Mucosa of descending colon (tissue), 3 donors: ENCODE results near the gene ZFP57. TPM values are rescaled to one million over a fixed set of nuclear protein-coding genes. Genes with fewer than 3 reads are reported as not detected.

Experiments used
- ATAC-seq: fragments of 200-7000 bp; cut with Tn5 transposase; one replicate; pipeline ENCODE4 v1.9.1; 2020; ENCODE audit warnings: mild to moderate bottlenecking, moderate library complexity
- DNase-seq, 3 donors: peaks; one replicate each; pipeline ENCODE4 v3.0.0-alpha.2; 2020
- H3K36me3 ChIP-seq: fragments of 200-600 bp; one replicate; pipeline ENCODE4 v1.8.0; 2021; ENCODE audit warnings: low read depth, mild to moderate bottlenecking
- H3K4me1 ChIP-seq: fragments of 200-600 bp; one replicate; pipeline ENCODE4 v1.8.0; 2021; ENCODE audit warnings: low read depth, mild to moderate bottlenecking
- H3K4me3 ChIP-seq: fragments of 200-600 bp; one replicate; pipeline ENCODE4 v1.8.0; 2021; ENCODE audit warnings: mild to moderate bottlenecking
- H3K9me3 ChIP-seq: fragments of 200-600 bp; one replicate; pipeline ENCODE4 v1.8.0; 2021; ENCODE audit warnings: mild to moderate bottlenecking
- intact Hi-C, 2 donors: fragments of 100-400 bp; cut with DNase I in 1 of 2; cut with micrococcal nuclease in 1 of 2; formaldehyde crosslinking; loops; one replicate each; pipeline versions ENCODE4 v1.11.0 to v1.11.1; 2022; cut with DNase I, micrococcal nuclease
- total RNA-seq, 3 donors: library from RNA; stranded (reverse); fragmentation: NEBNext Ultra II Directional in 2 of 3; extraction: Animal tissue kit (Norgen Biotek cat#: 25700) in 2 of 3; gene quantifications; one replicate each; pipeline versions ENCODE4 v1.2.1 to v1.2.4, GENCODE V29; 2021 to 2023
- TF ChIP-seq, protein P1 (sequence below): fragments of 200-600 bp; IDR thresholded peaks from one replicate; pipeline ENCODE4 v1.8.0; 2022; ENCODE audit warnings: antibody characterized with exemption, mild to moderate bottlenecking
- donor health status: DM: no; HTN: no; CAD: no; lungs with moderate emphysema.
- donor health status: DM: no; HTN: no; CAD: no.
- donor health status: DM: no; HTN: yes; CAD: no.

ZFP57 gene
- total RNA-seq, 3 donors from 2014 or later, result not detected

DNA sequence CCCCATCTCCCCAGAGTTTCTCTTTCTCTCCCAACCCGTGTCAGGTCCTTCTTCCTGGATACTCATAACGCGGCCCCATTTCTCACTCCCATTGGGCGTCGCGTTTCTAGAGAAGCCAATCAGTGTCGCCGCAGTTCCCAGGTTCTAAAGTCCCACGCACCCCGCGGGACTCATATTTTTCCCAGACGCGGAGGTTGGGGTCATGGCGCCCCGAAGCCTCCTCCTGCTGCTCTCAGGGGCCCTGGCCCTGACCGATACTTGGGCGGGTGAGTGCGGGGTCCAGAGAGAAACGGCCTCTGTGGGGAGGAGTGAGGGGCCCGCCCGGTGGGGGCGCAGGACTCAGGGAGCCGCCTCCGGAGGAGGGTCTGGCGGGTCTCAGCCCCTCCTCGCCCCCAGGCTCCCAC, 42.3 kb upstream of the ZFP57 start, which contains the start of gene HLA-F:
TSS of gene HLA-F (plus strand) at position 173 of the 404 bp plus-strand sequence. CDS start at position 203, 30 bp downstream.
- Histone ChIP-seq H3K9me3 (no peaks in the 10 kb centered on the region), H3K36me3 (peaks cover 5% of the 10 kb centered on the region), H3K4me1 (peaks cover 16% of the 10 kb centered on the region), H3K4me3 (peak within 1 kb of the TSS; percentile 99)
- intact Hi-C loops, result no loop called here
- peak; percentile 97 for ATAC-seq
- DNase-seq, result peak; percentile 89 to 92 (median 91)
- TF ChIP-seq, protein P1, sequence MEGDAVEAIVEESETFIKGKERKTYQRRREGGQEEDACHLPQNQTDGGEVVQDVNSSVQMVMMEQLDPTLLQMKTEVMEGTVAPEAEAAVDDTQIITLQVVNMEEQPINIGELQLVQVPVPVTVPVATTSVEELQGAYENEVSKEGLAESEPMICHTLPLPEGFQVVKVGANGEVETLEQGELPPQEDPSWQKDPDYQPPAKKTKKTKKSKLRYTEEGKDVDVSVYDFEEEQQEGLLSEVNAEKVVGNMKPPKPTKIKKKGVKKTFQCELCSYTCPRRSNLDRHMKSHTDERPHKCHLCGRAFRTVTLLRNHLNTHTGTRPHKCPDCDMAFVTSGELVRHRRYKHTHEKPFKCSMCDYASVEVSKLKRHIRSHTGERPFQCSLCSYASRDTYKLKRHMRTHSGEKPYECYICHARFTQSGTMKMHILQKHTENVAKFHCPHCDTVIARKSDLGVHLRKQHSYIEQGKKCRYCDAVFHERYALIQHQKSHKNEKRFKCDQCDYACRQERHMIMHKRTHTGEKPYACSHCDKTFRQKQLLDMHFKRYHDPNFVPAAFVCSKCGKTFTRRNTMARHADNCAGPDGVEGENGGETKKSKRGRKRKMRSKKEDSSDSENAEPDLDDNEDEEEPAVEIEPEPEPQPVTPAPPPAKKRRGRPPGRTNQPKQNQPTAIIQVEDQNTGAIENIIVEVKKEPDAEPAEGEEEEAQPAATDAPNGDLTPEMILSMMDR, result no peak

DNA sequence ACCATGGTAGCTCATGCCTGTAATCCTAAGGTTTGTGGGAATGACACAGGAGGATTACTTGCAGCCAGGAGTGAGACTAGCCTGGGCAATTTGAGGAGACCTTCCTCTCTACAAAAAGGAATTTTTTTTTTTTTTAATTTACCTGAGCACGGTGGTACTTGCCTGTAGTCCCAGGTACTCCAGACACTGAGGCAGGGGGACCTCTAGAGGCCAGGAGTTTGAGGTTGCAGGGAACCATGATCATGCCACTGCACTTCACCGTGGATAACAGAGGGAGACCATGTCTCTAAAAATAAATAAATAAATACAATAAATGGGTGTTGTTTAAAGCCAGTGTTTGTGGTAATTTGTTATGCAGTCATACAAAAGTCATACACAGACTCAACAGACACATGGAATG, 39.9 kb upstream of the ZFP57 start:
- H3K9me3 ChIP-seq, result no peaks in the 10 kb centered on the region
- H3K4me3 ChIP-seq, result no peak overlapping the region
- H3K4me1 ChIP-seq, result peaks cover 16% of the 10 kb centered on the region
- DNase-seq (no peak), ATAC-seq (no peak)
- TF ChIP-seq, protein P1, result no peak
- H3K36me3 ChIP-seq, result no peaks in the 10 kb centered on the region
- intact Hi-C loops, result no loop called here

DNA sequence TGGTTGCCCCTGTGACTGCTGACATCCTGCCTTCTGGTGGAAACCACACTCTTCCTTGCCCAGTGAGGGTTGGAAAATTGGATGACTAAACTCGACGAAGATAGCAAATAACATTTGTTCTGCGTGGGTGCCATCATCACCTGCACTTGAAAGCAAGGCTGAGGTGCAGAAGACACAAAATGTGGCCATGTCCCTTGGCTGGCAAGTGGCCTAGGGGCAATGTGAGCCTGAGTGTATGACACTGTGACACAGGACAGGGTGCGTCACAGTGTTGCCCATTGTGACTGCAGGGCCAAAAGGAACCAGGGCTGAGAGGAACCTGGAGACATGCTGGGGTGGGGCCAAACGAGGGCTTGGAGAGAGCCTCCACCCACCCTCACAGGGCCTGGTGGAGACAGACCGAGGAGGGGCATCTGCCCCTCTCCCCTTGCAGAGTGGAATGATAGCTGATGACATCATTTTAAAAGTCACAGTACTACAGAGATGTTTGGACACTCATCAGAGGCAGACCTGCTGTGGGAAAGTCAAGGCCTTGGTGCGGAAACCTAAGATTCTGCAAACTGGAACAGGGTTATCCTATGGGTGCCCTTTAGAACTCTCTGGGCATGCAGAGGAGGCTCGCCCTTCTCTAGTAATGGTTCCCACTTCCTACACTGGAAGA, 29.5 kb upstream of the ZFP57 start:
- no peak for ATAC-seq
- no peaks in the 10 kb centered on the region for H3K36me3 ChIP-seq
- TF ChIP-seq, protein P1, result no peak
- H3K4me1 ChIP-seq, result no peaks in the 10 kb centered on the region
- DNase-seq, result no peak
- no peak overlapping the region for H3K4me3 ChIP-seq
- H3K9me3 ChIP-seq, result no peaks in the 10 kb centered on the region
- intact Hi-C loops, result no loop called here

DNA sequence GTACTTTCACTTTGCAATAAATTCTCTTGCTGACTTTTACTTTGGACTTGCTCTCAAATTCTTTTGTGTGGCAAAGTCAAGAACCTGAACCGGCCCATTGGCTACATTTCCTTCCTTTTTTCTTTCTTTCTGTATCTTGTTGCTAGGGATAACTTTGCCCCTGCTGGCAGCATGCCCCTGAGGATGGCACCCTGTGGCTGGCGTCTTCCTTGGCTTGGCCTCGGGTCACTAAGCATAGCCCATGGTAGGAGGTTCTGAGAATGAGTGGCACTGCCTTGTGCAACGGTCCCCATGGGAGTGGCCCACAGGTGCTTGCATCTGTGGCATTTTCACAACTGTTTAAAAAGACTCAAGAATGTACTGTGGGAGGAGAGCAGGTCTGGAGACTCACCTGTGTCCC, 28.2 kb upstream of the ZFP57 start:
- H3K36me3 ChIP-seq, result no peaks in the 10 kb centered on the region
- no peaks in the 10 kb centered on the region for H3K4me1 ChIP-seq
- no peaks in the 10 kb centered on the region for H3K9me3 ChIP-seq
- intact Hi-C loops, result loop anchor here (5.0 to 10.0 kb wide), 2 partner anchors 123 to 126 kb away; no protein-coding TSS in a partner anchor
- TF ChIP-seq, protein P1, result no peak
- no peak overlapping the region for H3K4me3 ChIP-seq
- DNase-seq (no peak), ATAC-seq (no peak)

DNA sequence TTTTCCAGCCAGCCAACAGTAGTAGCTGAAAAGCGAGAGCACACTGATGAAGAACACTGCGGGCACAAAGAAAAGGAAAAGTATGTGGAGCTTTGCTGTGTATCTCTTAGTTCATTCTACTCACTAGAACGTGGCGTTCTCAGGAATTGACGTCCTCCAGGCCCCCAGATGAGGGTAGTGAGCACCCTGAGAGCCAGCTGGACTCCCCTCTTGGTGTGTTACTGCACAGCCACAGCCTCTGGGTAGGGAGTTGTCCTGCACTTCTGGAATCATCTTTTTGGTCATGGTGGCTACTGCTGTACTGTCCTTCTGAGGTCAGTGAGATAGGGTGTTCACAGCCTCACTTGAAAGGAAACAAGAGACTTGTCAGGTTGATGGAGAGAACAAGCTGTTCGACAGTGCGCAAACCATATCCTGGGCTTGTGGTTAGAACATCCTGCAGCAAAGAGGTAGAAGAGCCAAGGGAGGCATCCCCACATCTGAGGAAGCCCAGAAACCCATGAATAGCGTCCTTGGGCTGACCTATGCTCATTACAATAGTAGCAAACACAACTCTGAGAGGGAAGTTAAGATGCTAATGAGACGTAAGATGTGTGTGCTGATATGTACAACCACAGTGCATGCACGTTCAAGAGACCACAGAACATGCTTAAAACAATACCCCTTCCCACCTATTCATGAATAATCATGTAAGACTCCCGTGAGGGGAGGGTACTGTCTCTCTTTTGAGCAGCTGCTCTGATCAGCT, 27.7 kb upstream of the ZFP57 start:
- TF ChIP-seq, protein P1, result no peak
- peak; percentile 84 for ATAC-seq
- H3K4me3 ChIP-seq, result no peak overlapping the region
- H3K36me3 ChIP-seq, result no peaks in the 10 kb centered on the region
- DNase-seq, result peak in 1 of 3 donors; percentile 57
- H3K9me3 ChIP-seq, result no peaks in the 10 kb centered on the region
- intact Hi-C loops, result loop anchor here (5.0 to 10.0 kb wide), 2 partner anchors 124 to 126 kb away; no protein-coding TSS in a partner anchor
- H3K4me1 ChIP-seq, result no peaks in the 10 kb centered on the region
